Endothelial cell of umbilical vein (primary cell): ENCODE results near the gene OR9Q1. TPM values are rescaled to one million over a fixed set of nuclear protein-coding genes. Genes with fewer than 3 reads are reported as not detected.

ENCODE experiments used
- BruUV-seq: library from RNA; stranded (reverse); fragments of 400-500 nt; replicated peaks from 2 replicates; lab custom pipeline; 2021; lab: Mats Ljungman, UMichigan
- CTCF ChIA-PET: fragments of 300-600, 350-600 bp; sonication (Branson Sonifier 250); formaldehyde crosslinking; loops from one replicate; lab custom pipeline; 2021; ENCODE audit warnings: antibody characterized with exemption, inconsistent platforms; lab: Charles Lee
- POLR2A ChIA-PET: fragments of 300-600, 350-600 bp; sonication (Branson Sonifier 250); formaldehyde crosslinking; loops from one replicate; lab custom pipeline; 2021; ENCODE audit warnings: antibody characterized with exemption, inconsistent platforms; lab: Charles Lee
- DNase-seq: peaks from one replicate; pipeline ENCODE4 v3.0.0-alpha.2; 2011; ENCODE audit warnings: low read depth, low spot score
- FAIRE-seq: peaks from 2 replicates; lab custom pipeline; 2011; peaks lifted over from hg19 to GRCh38; lab: Jason Lieb, UNC
- H2AFZ ChIP-seq: 2 replicates; pipeline ENCODE4 v1.6.0; 2012; ENCODE audit warnings: low read depth, low read length, control low read depth, inconsistent platforms
- H3K27ac ChIP-seq: 2 replicates; pipeline ENCODE4 v1.5.1; 2011; ENCODE audit warnings: low read depth, mild to moderate bottlenecking, control low read depth, low read length, moderate library complexity; ENCODE audit not compliant: insufficient read depth
- H3K27me3 ChIP-seq, 2 experiments: 2 replicates each; pipeline versions ENCODE4 v1.6.0 to v1.6.1; 2011; ENCODE audit warnings: low read length in 2 of 2, mixed read lengths in 1 of 2; ENCODE audit not compliant: control insufficient read depth in 2 of 2, insufficient read depth in 2 of 2
- H3K36me3 ChIP-seq, 2 experiments: 2 replicates in 1 of 2; 3 replicates in 1 of 2; pipeline ENCODE4 v1.5.1; 2011; ENCODE audit warnings: low read length in 2 of 2, mild to moderate bottlenecking in 1 of 2, moderate library complexity in 1 of 2; ENCODE audit not compliant: control insufficient read depth in 2 of 2, insufficient read depth in 2 of 2; ENCODE audit errors: extremely low read depth in 1 of 2
- H3K4me1 ChIP-seq: 3 replicates; pipeline ENCODE4 v1.5.1; 2011; ENCODE audit warnings: mild to moderate bottlenecking, low read length; ENCODE audit not compliant: control insufficient read depth, insufficient read depth; ENCODE audit errors: extremely low read depth
- H3K4me2 ChIP-seq: 2 replicates; pipeline ENCODE4 v1.6.1; 2011; ENCODE audit warnings: low read length, control low read depth, mixed read lengths; ENCODE audit not compliant: insufficient read depth
- H3K4me3 ChIP-seq, 3 experiments: fragments of 200-600 bp in 1 of 3; sonication (generic), shearing (Covaris generic) in 1 of 3; replicated peaks in 1 of 3; 2 replicates each; pipeline ENCODE4 v1.5.1; 2011 to 2016; ENCODE audit warnings: control low read depth in 3 of 3, low read length in 3 of 3, mild to moderate bottlenecking in 2 of 3, inconsistent platforms in 1 of 3, low read depth in 1 of 3, moderate library complexity in 1 of 3; ENCODE audit not compliant: insufficient read depth in 1 of 3
- H3K79me2 ChIP-seq: 2 replicates; pipeline ENCODE4 v1.6.0; 2012; ENCODE audit warnings: low read length, inconsistent platforms; ENCODE audit not compliant: control insufficient read depth, insufficient read depth
- H3K9ac ChIP-seq: replicated peaks from 2 replicates; pipeline ENCODE3; 2011; ENCODE audit warnings: low read length, control low read depth; ENCODE audit not compliant: insufficient read depth; ENCODE audit errors: extremely low read depth
- H3K9me1 ChIP-seq: replicated peaks from 3 replicates; pipeline ENCODE4 v1.6.0; 2011; ENCODE audit warnings: mild to moderate bottlenecking, low read length; ENCODE audit not compliant: control insufficient read depth, insufficient read depth; ENCODE audit errors: extremely low read depth
- H3K9me3 ChIP-seq: replicated peaks from 2 replicates; pipeline ENCODE4 v1.5.1; 2012; ENCODE audit warnings: low read length, inconsistent platforms; ENCODE audit not compliant: control insufficient read depth, insufficient read depth
- H4K20me1 ChIP-seq: replicated peaks from 2 replicates; pipeline ENCODE3; 2011; ENCODE audit warnings: mild to moderate bottlenecking, low read length; ENCODE audit not compliant: control insufficient read depth, insufficient read depth; ENCODE audit errors: extremely low read depth
- EZH2 ChIP-seq: IDR thresholded peaks from 2 replicates; pipeline ENCODE4 v1.6.1; 2012; ENCODE audit warnings: borderline replicate concordance, low read depth, mild to moderate bottlenecking, moderate library complexity, low read length, inconsistent platforms; ENCODE audit not compliant: severe bottlenecking
- FOS ChIP-seq: IDR thresholded peaks from 2 replicates; pipeline ENCODE4 v1.6.1; 2011; ENCODE audit warnings: mild to moderate bottlenecking, low read length, moderate library complexity, borderline replicate concordance; ENCODE audit not compliant: insufficient read depth
- GATA2 ChIP-seq: IDR thresholded peaks from 2 replicates; pipeline ENCODE4 v1.7.0; 2011; ENCODE audit warnings: low read depth, mild to moderate bottlenecking, moderate library complexity, mixed read lengths, low read length; ENCODE audit not compliant: insufficient read length, insufficient read depth
- JUN ChIP-seq: IDR thresholded peaks from 2 replicates; pipeline ENCODE4 v1.6.1; 2011; ENCODE audit warnings: borderline replicate concordance, low read depth; ENCODE audit not compliant: insufficient read length, insufficient read depth
- MYC ChIP-seq: IDR thresholded peaks from one replicate; pipeline ENCODE4 v1.6.1; 2011; ENCODE audit warnings: mild to moderate bottlenecking, low read depth, low read length
- POLR2A ChIP-seq: IDR thresholded peaks from 2 replicates; pipeline ENCODE4 v1.6.1; 2012; ENCODE audit warnings: low read depth, mild to moderate bottlenecking, control low read depth, low read length
- POLR2AphosphoS5 ChIP-seq: IDR thresholded peaks from 2 replicates; pipeline ENCODE4 v1.6.1; 2012; ENCODE audit warnings: low read depth, mild to moderate bottlenecking, control low read depth, low read length, moderate library complexity; ENCODE audit not compliant: insufficient read depth
- dilution Hi-C: fragments of 300-500 bp; cut with MboI; formaldehyde crosslinking; loops from one replicate; pipeline ENCODE4 v1.15.0; 2019; ENCODE audit warnings: low sequenced_read_pairs; ENCODE audit not compliant: extremely low pct_ligation_motif_present
- intact Hi-C: fragments of 100-400 bp; cut with micrococcal nuclease; formaldehyde crosslinking; loops from one replicate; pipeline ENCODE4 v1.10.0; 2022
- polyA plus RNA-seq, 4 experiments: library from polyadenylated mRNA; depleted of rRNA in 3 of 4; stranded (reverse) in 3 of 4; unstranded in 1 of 4; fragments of >200 nt; gene quantifications; 2 replicates each; pipeline versions ENCODE4 v1.2.1 to v1.2.3, GENCODE V29; 2011 to 2012; ENCODE audit warnings: missing spikeins in 1 of 4
- total RNA-seq: library from RNA; stranded (reverse); gene quantifications from 2 replicates; pipeline ENCODE4 v1.2.3, GENCODE V29; 2021
- TF ChIP-seq, protein P1 (sequence below): IDR thresholded peaks from 2 replicates; pipeline ENCODE4 v1.6.1; 2011; ENCODE audit not compliant: insufficient read depth, insufficient read length
- TF ChIP-seq, protein P2 (sequence below), 2 donors: IDR thresholded peaks; 1 replicate in 1 of 2; 2 replicates in 1 of 2; pipeline ENCODE4 v1.5.1; 2011; ENCODE audit warnings: low read length in 2 of 2, mild to moderate bottlenecking in 2 of 2, moderate library complexity in 2 of 2, control low read depth in 1 of 2, inconsistent platforms in 1 of 2, low read depth in 1 of 2; ENCODE audit not compliant: insufficient read depth in 1 of 2; ENCODE audit errors: extremely low read depth in 1 of 2

The OR9Q1 gene
- total and polyA plus RNA-seq, 2 donors (not counting 3 experiments of a cell fraction or from before 2014, with no cell fraction given) = not detected

DNA sequence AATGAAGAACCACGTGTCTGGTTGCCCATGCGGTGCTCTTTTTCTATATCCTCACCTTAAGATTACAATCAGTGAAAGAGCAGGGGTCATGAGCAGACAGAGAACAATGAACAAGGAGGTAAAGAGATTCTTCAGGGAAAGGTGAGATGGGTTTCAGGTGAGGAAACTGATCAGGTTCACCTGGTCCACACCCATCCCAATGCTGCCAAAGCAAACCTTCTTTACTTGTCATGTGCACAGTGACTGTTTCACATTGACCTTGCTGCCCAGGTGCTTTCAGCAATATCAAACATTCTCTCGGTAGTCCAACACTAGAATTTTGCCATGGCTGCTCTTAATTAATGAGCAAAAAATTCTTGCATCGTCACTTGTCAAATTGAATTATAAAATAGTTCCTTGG, 140.7 kb downstream of the OR9Q1 start:
- CTCF ChIA-PET = no interaction called here

More for the DNA sequence above, 140.7 kb downstream of the OR9Q1 start:
- no peak for DNase-seq
- no peak overlapping the region for H3K27ac ChIP-seq
- H3K79me2 ChIP-seq = no peaks in the 10 kb centered on the region
- no peaks in the 10 kb centered on the region for H4K20me1 ChIP-seq
- H3K4me3 ChIP-seq = no peak overlapping the region
- no peak overlapping the region for H3K9ac ChIP-seq
- H3K4me2 ChIP-seq = no peak overlapping the region
- no peak for FAIRE-seq
- no TSS peak for BruUV-seq
- no peak for TF ChIP-seq JUN
- TF ChIP-seq POLR2A = no peak
- TF ChIP-seq EZH2 = no peak
- TF ChIP-seq, protein P1, sequence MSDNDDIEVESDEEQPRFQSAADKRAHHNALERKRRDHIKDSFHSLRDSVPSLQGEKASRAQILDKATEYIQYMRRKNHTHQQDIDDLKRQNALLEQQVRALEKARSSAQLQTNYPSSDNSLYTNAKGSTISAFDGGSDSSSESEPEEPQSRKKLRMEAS = no peak
- TF ChIP-seq POLR2AphosphoS5 = no peak
- no peak for TF ChIP-seq MYC
- TF ChIP-seq, protein P2, sequence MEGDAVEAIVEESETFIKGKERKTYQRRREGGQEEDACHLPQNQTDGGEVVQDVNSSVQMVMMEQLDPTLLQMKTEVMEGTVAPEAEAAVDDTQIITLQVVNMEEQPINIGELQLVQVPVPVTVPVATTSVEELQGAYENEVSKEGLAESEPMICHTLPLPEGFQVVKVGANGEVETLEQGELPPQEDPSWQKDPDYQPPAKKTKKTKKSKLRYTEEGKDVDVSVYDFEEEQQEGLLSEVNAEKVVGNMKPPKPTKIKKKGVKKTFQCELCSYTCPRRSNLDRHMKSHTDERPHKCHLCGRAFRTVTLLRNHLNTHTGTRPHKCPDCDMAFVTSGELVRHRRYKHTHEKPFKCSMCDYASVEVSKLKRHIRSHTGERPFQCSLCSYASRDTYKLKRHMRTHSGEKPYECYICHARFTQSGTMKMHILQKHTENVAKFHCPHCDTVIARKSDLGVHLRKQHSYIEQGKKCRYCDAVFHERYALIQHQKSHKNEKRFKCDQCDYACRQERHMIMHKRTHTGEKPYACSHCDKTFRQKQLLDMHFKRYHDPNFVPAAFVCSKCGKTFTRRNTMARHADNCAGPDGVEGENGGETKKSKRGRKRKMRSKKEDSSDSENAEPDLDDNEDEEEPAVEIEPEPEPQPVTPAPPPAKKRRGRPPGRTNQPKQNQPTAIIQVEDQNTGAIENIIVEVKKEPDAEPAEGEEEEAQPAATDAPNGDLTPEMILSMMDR (IDR thresholded peaks at IDR 0.05; ENCODE audit: extremely low read depth in 1 of 2, insufficient read depth in 1 of 2, low read depth in 1 of 2, low read length in 2 of 2) = no peak
- no peak for TF ChIP-seq FOS
- TF ChIP-seq GATA2 = no peak
- intact Hi-C loops (no loop called here), dilution Hi-C loops (no loop called here)
- H2AFZ ChIP-seq = no peak overlapping the region
- no peaks in the 10 kb centered on the region for H3K27me3 ChIP-seq
- POLR2A ChIA-PET = no interaction called here
- no peaks in the 10 kb centered on the region for H3K36me3 ChIP-seq
- H3K9me1 ChIP-seq = no peaks in the 10 kb centered on the region
- H3K9me3 ChIP-seq = no peaks in the 10 kb centered on the region
- no peaks in the 10 kb centered on the region for H3K4me1 ChIP-seq
